GM04504 (cell line): ENCODE measurements around the gene CCDC40.

Experiments
- DNase-seq: peaks from one replicate; pipeline ENCODE4 v3.0.0-alpha.2; 2012; ENCODE audit warnings: low read depth

The CCDC40 gene

GRCh38 chr17:80142929-80143328, 106.5 kb downstream of the CCDC40 start:
- DNase-seq, result no peak

GRCh38 chr17:80145076-80146075, 108.9 kb downstream of the CCDC40 start:
- DNase-seq, result no peak

DNA sequence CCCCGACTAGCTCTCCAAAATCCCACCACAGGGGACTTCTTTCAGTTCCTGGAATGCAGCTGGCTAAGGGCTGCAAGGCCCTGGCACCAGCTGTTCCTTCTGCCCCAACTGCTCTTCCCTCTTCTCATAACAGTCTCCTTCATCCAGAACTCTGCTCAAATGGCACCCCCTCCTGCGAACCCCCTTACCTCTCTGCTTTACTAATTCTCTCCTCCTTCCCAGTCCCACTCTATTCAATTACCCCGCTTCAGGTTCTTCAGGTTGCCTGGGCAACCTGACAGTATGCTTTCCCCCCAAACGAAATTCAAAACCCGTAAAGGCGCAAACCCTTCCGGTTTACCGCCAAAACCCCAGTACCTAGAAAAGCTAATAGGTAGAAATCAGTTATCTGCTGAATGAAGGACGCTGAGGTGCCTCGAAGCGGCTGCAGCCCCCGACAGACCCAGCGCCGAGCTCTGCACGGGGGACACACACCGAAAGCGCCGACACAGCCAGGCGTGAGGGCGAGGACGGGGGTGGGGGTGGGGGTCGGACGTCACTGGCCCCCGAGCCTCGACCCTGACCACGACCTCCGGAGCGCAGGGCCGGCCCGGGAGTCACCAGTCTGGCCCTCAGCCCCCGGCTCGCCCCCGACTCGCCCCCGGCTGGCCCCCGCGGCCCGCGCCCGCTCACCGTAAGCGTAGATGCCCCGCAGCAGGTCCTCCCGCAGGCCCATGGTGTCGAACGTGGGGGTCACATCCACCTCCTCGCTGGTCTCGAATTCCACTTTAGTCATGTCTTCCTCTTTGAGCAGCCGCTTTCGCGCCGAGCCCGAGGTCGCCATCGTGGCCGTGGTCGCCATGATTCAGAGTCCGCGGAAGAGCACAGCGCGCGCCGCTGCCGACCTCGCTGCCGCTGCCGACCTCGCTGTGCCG, 109.9 kb downstream of the CCDC40 start:
- DNase-seq, result no peak

GRCh38 chr17:80147035-80147822, 110.8 kb downstream of the CCDC40 start, which contains the start of gene EIF4A3:
Gene EIF4A3, minus strand, starts transcription at chr17:80147128. Its CDS starts 167 bp downstream, at chr17:80146961.
- DNase-seq, result peak; percentile 97
